NT2/D1 (cell line): ENCODE data around the gene TEX2.

Source experiments
- SUZ12 ChIP-seq: IDR thresholded peaks from 2 replicates; pipeline ENCODE4 v1.6.1; 2011; ENCODE audit not compliant: insufficient read length, insufficient read depth; ENCODE audit errors: extremely low read depth
- YY1 ChIP-seq: IDR thresholded peaks from 2 replicates; pipeline ENCODE4 v1.6.1; 2011; ENCODE audit not compliant: insufficient read length, insufficient read depth
- ZNF274 ChIP-seq: IDR thresholded peaks from 2 replicates; pipeline ENCODE4 v1.6.1; 2011; ENCODE audit warnings: mild to moderate bottlenecking, low read depth, low read length

- TF ChIP-seq SUZ12 (no peak), ZNF274 (no peak), YY1 (no peak)
Observed at GRCh38 chr17:64129765-64130558, 133.1 kb downstream of the TEX2 start, which contains the start of gene ERN1.
